Activated CD4-positive, alpha-beta memory T cell treated with anti-CD3 and anti-CD28 coated beads for 36 hours (primary cell): ENCODE results near the gene GNG3. TPM values are rescaled to one million over a fixed set of nuclear protein-coding genes. Genes with fewer than 3 reads are reported as not detected.
"Not testable (repeated sequence)": the region's sequence is repeated elsewhere in the genome, so short reads cannot be mapped to it uniquely, and the experiment has no call there.

ENCODE experiments used
- CTCF ChIA-PET: fragments of 350-600 bp; sonication (Branson Sonifier 250); formaldehyde crosslinking; loops from one replicate; lab custom pipeline; 2021; ENCODE audit warnings: antibody characterized with exemption, inconsistent platforms; lab: Charles Lee
- POLR2A ChIA-PET: fragments of 350-600 bp; sonication (Branson Sonifier 250); formaldehyde crosslinking; loops from one replicate; lab custom pipeline; 2021; ENCODE audit warnings: antibody characterized with exemption; lab: Charles Lee
- DNase-seq: peaks from one replicate; pipeline ENCODE4 v3.0.0-alpha.2; 2020
- H3K27ac Mint-ChIP-seq: one replicate; pipeline ENCODE4 v1.8.0; 2021; ENCODE audit warnings: mixed read lengths
- H3K27me3 Mint-ChIP-seq: one replicate; pipeline ENCODE4 v1.8.0; 2021; ENCODE audit warnings: mixed read lengths
- H3K36me3 Mint-ChIP-seq: one replicate; pipeline ENCODE4 v1.8.0; 2021; ENCODE audit warnings: mixed read lengths
- H3K4me1 Mint-ChIP-seq: one replicate; pipeline ENCODE4 v1.8.0; 2021; ENCODE audit warnings: low read depth, mixed read lengths
- H3K4me3 Mint-ChIP-seq: one replicate; pipeline ENCODE4 v1.8.0; 2021; ENCODE audit warnings: mild to moderate bottlenecking, mixed read lengths
- H3K9me3 Mint-ChIP-seq: one replicate; pipeline ENCODE4 v1.8.0; 2021; ENCODE audit warnings: mixed read lengths
- intact Hi-C: fragments of 100-400 bp; cut with micrococcal nuclease; formaldehyde crosslinking; loops from one replicate; pipeline ENCODE4 v1.15.1; 2023
- total RNA-seq, 2 experiments: library from RNA; stranded (reverse); gene quantifications; one replicate each; pipeline ENCODE4 v1.2.3, GENCODE V29; 2021

GNG3 gene
- total RNA-seq, 2 experiments from 2014 or later = not detected

GRCh38 chr11:62730076-62730475, 22.6 kb downstream of the GNG3 start:
- peak overlapping the region; percentile 99 for H3K4me3 Mint-ChIP-seq
- POLR2A ChIA-PET = interaction anchor here (0.6 to 4.1 kb wide), 6 partner anchors 18 to 111 kb away, joined by 3 to 39 read pairs (median 9); partner anchors contain the start of gene ZBTB3
- H3K27ac Mint-ChIP-seq, intact Hi-C loops, DNase-seq, H3K9me3 Mint-ChIP-seq, H3K27me3 Mint-ChIP-seq: not testable (repeated sequence)
- H3K4me1 Mint-ChIP-seq = peaks cover 29% of the 10 kb centered on the region
- CTCF ChIA-PET = interaction anchor here (1.6 to 5.7 kb wide), 3 partner anchors 31 to 336 kb away, joined by 4 to 28 read pairs (median 6); partner anchors contain the start of gene POLR2G
- peaks cover 36% of the 10 kb centered on the region for H3K36me3 Mint-ChIP-seq

- Mint-ChIP-seq H3K4me3 (no peak overlapping the region), H3K27ac (peak overlapping the region; percentile 46), H3K27me3 (no peaks in the 10 kb centered on the region), H3K9me3 (no peaks in the 10 kb centered on the region), H3K36me3 (peaks cover 26% of the 10 kb centered on the region), H3K4me1 (peaks cover 24% of the 10 kb centered on the region)
- intact Hi-C loops = loop anchor here (1.0 kb wide), 1 partner anchor 129 kb away; no protein-coding TSS in a partner anchor
- DNase-seq = no peak
- POLR2A ChIA-PET = interaction anchor here (1.0 kb wide), 1 partner anchor 99 kb away, joined by 8 read pairs; the partner anchor contains the start of gene STX5
- CTCF ChIA-PET = interaction anchor here (0.6 to 5.7 kb wide), 3 partner anchors 28 to 68 kb away, joined by 4 to 28 read pairs (median 4); partner anchors contain the start of genes C11orf98 and CSKMT
Measured at GRCh38 chr11:62732830-62733229, 25.4 kb downstream of the GNG3 start.

GRCh38 chr11:62737196-62737595, 29.7 kb downstream of the GNG3 start:
- Mint-ChIP-seq H3K27me3 (no peaks in the 10 kb centered on the region), H3K4me3 (no peak overlapping the region), H3K36me3 (peaks cover 24% of the 10 kb centered on the region), H3K4me1 (peaks cover 8% of the 10 kb centered on the region), H3K27ac (no peak overlapping the region), H3K9me3 (no peaks in the 10 kb centered on the region)
- CTCF ChIA-PET = interaction anchor here (0.5 to 1.3 kb wide), 2 partner anchors 43 to 129 kb away, joined by 3 to 4 read pairs; no protein-coding TSS in a partner anchor
- intact Hi-C loops = no loop called here
- POLR2A ChIA-PET = no interaction called here
- no peak for DNase-seq

- peaks cover 16% of the 10 kb centered on the region for H3K4me1 Mint-ChIP-seq
- ChIA-PET POLR2A (no interaction called here), CTCF (no interaction called here)
- DNase-seq = no peak
- H3K27ac Mint-ChIP-seq = no peak overlapping the region
- intact Hi-C loops = no loop called here
- peaks cover 10% of the 10 kb centered on the region for H3K36me3 Mint-ChIP-seq
- H3K9me3 Mint-ChIP-seq = no peaks in the 10 kb centered on the region
- H3K27me3 Mint-ChIP-seq = no peaks in the 10 kb centered on the region
- H3K4me3 Mint-ChIP-seq = no peak overlapping the region
Measured at GRCh38 chr11:62747475-62748160, 40.1 kb downstream of the GNG3 start.

- H3K27ac Mint-ChIP-seq = peak overlapping the region; percentile 45
- intact Hi-C loops = loop anchor here (5.0 kb wide), 1 partner anchor 43 kb away; the partner anchor contains the start of genes BSCL2 and GNG3
- H3K36me3 Mint-ChIP-seq = peaks cover 11% of the 10 kb centered on the region
- CTCF ChIA-PET, POLR2A ChIA-PET, DNase-seq, H3K9me3 Mint-ChIP-seq, H3K27me3 Mint-ChIP-seq, H3K4me3 Mint-ChIP-seq: not testable (repeated sequence)
- peaks cover 29% of the 10 kb centered on the region for H3K4me1 Mint-ChIP-seq
Measured at GRCh38 chr11:62749931-62750330, 42.5 kb downstream of the GNG3 start.

- H3K4me3 Mint-ChIP-seq = no peak overlapping the region
- H3K27ac Mint-ChIP-seq = no peak overlapping the region
- DNase-seq = no peak
- no peaks in the 10 kb centered on the region for H3K9me3 Mint-ChIP-seq
- intact Hi-C loops = loop anchor here (5.0 kb wide), 1 partner anchor 45 kb away; the partner anchor contains the start of genes BSCL2 and GNG3
- peaks cover 11% of the 10 kb centered on the region for H3K36me3 Mint-ChIP-seq
- no peaks in the 10 kb centered on the region for H3K27me3 Mint-ChIP-seq
- POLR2A ChIA-PET = interaction anchor here (1.5 to 2.7 kb wide), 4 partner anchors 10 to 103 kb away, joined by 4 to 26 read pairs (median 14); partner anchors contain the start of gene POLR2G
- CTCF ChIA-PET = interaction anchor here (2.2 to 3.0 kb wide), 3 partner anchors 10 to 35 kb away, joined by 6 to 32 read pairs (median 12); partner anchors contain the start of genes POLR2G, TMEM179B and TTC9C
- peaks cover 29% of the 10 kb centered on the region for H3K4me1 Mint-ChIP-seq
Measured at GRCh38 chr11:62752177-62752785, 44.8 kb downstream of the GNG3 start.

- Mint-ChIP-seq H3K27me3 (no peaks in the 10 kb centered on the region), H3K9me3 (no peaks in the 10 kb centered on the region), H3K27ac (peak overlapping the region; percentile 99), H3K4me3 (peak overlapping the region; percentile 99), H3K4me1 (peaks cover 26% of the 10 kb centered on the region), H3K36me3 (peaks cover 11% of the 10 kb centered on the region)
- CTCF ChIA-PET = interaction anchor here (0.6 to 3.0 kb wide), 13 partner anchors 9 to 1455 kb away, joined by 3 to 32 read pairs (median 4); partner anchors contain the start of genes POLR2G, SLC3A2, TAF6L and TMEM179B
- intact Hi-C loops = loop anchor here (5.0 kb wide), 1 partner anchor 46 kb away; the partner anchor contains the start of genes BSCL2 and GNG3
- POLR2A ChIA-PET = interaction anchor here (0.5 to 2.7 kb wide), 23 partner anchors 9 to 209 kb away, joined by 3 to 32 read pairs (median 7); partner anchors contain the start of genes C11orf98, CSKMT, EEF1G and HNRNPUL2
- DNase-seq = no peak
Measured at GRCh38 chr11:62752994-62753735, 45.7 kb downstream of the GNG3 start.

GRCh38 chr11:62753736-62754603, 46.5 kb downstream of the GNG3 start, which contains the start of gene ZBTB3:
Gene ZBTB3 (minus strand): TSS chr11:62754160. CDS start chr11:62753664, 496 bp downstream.
- peaks cover 23% of the 10 kb centered on the region for H3K4me1 Mint-ChIP-seq
- H3K36me3 Mint-ChIP-seq = peaks cover 8% of the 10 kb centered on the region
- intact Hi-C loops = loop anchor here (1.0 to 5.0 kb wide), 4 partner anchors 17 to 51 kb away; partner anchors contain the start of genes BSCL2, GNG3, NXF1 and TAF6L
- peak; percentile 98 for DNase-seq
- peak within 1 kb of the TSS; percentile 99 for H3K4me3 Mint-ChIP-seq
- POLR2A ChIA-PET = interaction anchor here (0.5 to 2.7 kb wide), 27 partner anchors 8 to 209 kb away, joined by 3 to 32 read pairs (median 5); partner anchors contain the start of genes C11orf98, CSKMT, EEF1G and HNRNPUL2
- CTCF ChIA-PET = interaction anchor here (0.6 to 3.0 kb wide), 15 partner anchors 8 to 1454 kb away, joined by 3 to 32 read pairs (median 4); partner anchors contain the start of genes POLR2G, SLC3A2, TAF6L and TMEM179B
- no peaks in the 10 kb centered on the region for H3K9me3 Mint-ChIP-seq
- H3K27me3 Mint-ChIP-seq = no peaks in the 10 kb centered on the region
- peak within 1 kb of the TSS; percentile 99 for H3K27ac Mint-ChIP-seq

- ChIA-PET CTCF (interaction anchor here (2.4 to 3.0 kb wide), 2 partner anchors 14 to 32 kb away, joined by 9 to 32 read pairs; partner anchors contain the start of gene TMEM179B), POLR2A (interaction anchor here (1.3 to 2.6 kb wide), 5 partner anchors 14 to 86 kb away, joined by 5 to 32 read pairs (median 14); partner anchors contain the start of genes HNRNPUL2, NXF1, TAF6L and TTC9C)
- Mint-ChIP-seq H3K36me3 (peaks cover 4% of the 10 kb centered on the region), H3K4me1 (peaks cover 16% of the 10 kb centered on the region), H3K9me3 (no peaks in the 10 kb centered on the region), H3K27ac (no peak overlapping the region), H3K27me3 (no peaks in the 10 kb centered on the region), H3K4me3 (peak overlapping the region; percentile 13)
- DNase-seq = no peak
- intact Hi-C loops = loop anchor here (2.0 kb wide), 2 partner anchors 16 to 50 kb away; partner anchors contain the start of genes NXF1 and TAF6L
Measured at GRCh38 chr11:62755086-62755615, 47.7 kb downstream of the GNG3 start.
